ENCODE data around the gene CCSER1.

The CCSER1 gene

DNA sequence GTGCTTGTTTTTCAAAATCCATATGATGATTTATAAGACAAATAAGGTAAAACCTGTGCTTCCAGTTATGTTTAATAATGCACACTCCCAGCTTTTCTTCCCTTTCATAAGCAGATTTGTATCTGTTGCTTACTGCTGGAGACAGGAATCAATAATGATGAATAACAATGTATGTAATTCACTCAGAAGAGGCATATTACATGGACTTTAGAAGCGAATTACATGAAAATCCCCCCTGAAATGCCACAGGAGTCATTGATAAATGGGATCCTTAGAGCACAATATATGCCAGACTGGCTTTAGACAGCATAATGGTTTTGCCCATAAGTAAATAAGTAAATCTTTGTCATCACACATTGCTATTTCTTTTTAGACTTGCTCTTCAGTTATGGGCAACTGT, 892.3 kb downstream of the CCSER1 start:
- DNase-seq (no peak), ATAC-seq (no peak)
- H3K4me3 Mint-ChIP-seq, result no peak overlapping the region
- H3K4me1 Mint-ChIP-seq, result no peaks in the 10 kb centered on the region
- H3K9me3 Mint-ChIP-seq, result peaks cover 5% of the 10 kb centered on the region
- H3K36me3 Mint-ChIP-seq (ENCODE audit: low read depth), result no peaks in the 10 kb centered on the region
- H3K27me3 Mint-ChIP-seq, result no peaks in the 10 kb centered on the region
- H3K27ac Mint-ChIP-seq, result no peak overlapping the region

DNA sequence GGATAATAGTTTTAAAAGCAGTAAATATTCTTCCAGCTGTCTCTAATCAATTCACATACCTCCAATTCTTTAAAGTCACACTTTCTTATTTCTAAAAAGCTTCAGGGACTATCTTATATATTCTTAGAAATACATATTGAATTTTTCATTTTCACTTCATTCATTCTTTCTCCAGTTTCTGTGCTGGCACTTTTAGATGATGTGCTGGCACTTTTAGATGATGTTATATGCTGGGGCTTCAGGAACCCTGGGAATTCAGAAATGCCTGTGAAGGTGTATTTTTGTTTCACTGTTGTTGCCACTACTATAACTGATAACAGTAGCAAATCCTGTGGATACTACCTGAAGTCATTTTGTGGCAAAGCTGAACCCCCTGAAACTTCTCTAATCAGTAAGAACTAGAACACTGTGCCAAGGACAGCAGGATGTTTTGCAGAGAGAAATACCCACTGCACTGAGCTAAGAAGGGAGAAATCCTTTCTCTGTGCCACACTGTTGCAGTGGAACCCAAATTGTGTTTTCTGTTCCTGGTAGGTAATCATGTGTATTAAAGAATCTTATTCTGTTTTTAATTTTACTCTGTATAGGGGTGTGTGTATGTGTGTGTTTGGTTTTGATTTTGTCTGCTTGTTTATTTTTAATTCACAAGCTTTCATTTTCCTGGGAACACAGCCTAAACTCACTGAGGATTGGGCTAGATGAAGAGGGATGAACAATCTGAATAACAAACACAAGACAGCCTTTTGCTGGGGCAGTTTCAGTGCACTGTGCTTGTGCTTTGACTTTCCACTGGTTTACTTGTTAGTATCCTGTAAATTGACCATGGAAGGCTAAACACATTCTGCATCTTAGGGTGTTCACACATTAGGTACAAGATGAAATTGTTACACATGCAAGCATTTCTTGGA, 898.3 kb downstream of the CCSER1 start:
- ATAC-seq (no peak), DNase-seq (no peak)
- H3K36me3 Mint-ChIP-seq (ENCODE audit: low read depth), result no peaks in the 10 kb centered on the region
- no peaks in the 10 kb centered on the region for H3K9me3 Mint-ChIP-seq
- H3K27ac Mint-ChIP-seq, result no peak overlapping the region
- no peak overlapping the region for H3K4me3 Mint-ChIP-seq
- no peaks in the 10 kb centered on the region for H3K4me1 Mint-ChIP-seq
- H3K27me3 Mint-ChIP-seq, result no peaks in the 10 kb centered on the region

DNA sequence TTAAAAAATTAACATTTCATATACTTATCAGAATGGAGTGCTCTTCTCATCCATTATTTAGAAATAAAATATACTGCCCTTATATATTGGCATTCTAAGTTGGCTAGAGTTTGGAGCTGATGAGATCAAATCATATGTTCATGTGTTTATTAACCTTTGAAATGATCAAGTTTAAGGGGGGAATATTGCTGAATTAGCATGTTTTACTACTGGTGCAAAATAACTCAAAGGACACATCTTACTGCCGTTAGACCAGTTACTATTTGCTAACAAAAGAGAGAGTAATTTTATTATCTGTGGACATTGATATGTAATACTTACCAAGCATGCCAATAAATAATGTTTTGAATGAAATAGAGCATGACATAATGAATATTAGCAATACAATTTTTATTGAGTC, 901.0 kb downstream of the CCSER1 start:
- DNase-seq (no peak), ATAC-seq (no peak)
- Mint-ChIP-seq H3K9me3 (no peaks in the 10 kb centered on the region), H3K36me3 (ENCODE audit: low read depth) (no peaks in the 10 kb centered on the region), H3K27me3 (no peaks in the 10 kb centered on the region), H3K27ac (no peak overlapping the region), H3K4me1 (no peaks in the 10 kb centered on the region), H3K4me3 (no peak overlapping the region)

DNA sequence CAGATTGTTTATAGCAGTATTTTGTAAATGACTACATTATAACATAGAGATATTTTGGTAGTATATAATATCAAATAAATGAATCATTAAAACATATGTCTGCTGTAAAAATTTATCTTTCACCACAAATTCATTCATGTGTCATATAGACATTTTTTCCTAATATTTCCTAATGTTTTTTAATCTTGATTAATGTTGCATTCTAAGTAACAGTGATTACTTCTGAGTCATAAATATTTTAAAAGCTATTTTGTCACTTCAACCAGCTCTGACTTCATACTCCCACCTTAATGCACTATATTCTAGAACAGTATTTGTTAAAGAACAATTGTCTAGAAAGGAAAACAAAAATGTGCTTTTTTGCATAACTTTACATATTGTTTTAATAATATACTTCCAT, 904.6 kb downstream of the CCSER1 start:
- peaks cover 3% of the 10 kb centered on the region for H3K9me3 Mint-ChIP-seq
- no peaks in the 10 kb centered on the region for H3K36me3 Mint-ChIP-seq (ENCODE audit: low read depth)
- no peaks in the 10 kb centered on the region for H3K27me3 Mint-ChIP-seq
- H3K4me3 Mint-ChIP-seq, result no peak overlapping the region
- H3K27ac Mint-ChIP-seq, result no peak overlapping the region
- H3K4me1 Mint-ChIP-seq, result no peaks in the 10 kb centered on the region
- DNase-seq (no peak), ATAC-seq (no peak)

DNA sequence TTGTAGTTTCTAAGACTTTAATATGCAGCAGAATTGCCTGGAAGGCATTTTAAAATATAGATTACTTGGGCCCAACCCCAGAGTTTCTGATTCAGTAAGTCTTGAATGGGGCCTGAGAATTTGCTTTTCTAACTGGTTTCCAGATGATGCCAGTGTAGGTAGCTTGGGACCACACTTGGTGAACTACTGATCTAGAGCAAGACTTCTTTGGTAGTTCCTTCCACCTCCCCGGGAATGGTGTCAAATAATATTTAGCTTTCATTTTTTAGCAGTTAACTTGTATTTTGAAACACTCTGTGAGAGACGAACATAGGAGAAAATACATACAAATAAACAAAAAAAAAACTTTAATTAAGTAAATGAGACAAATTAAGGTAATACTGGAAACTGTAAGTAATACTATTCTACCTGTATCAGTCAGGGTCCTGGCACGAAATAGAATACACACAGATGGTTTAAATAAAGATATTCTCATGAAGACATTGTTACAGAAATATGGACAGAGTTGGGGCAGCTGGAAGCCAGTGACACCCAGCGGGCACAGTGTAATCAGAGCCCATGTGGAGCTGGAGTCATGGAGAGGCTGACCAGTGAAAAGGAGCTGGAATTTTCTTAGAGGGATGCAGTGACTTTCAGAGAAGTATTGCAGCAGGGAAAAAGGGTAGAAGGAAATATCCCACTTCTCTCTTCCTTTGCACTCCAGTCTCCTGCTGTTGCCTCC, 905.7 kb downstream of the CCSER1 start:
- no peaks in the 10 kb centered on the region for H3K4me1 Mint-ChIP-seq
- no peak overlapping the region for H3K4me3 Mint-ChIP-seq
- ATAC-seq, result no peak
- H3K9me3 Mint-ChIP-seq, result peaks cover 7% of the 10 kb centered on the region
- no peak overlapping the region for H3K27ac Mint-ChIP-seq
- no peaks in the 10 kb centered on the region for H3K27me3 Mint-ChIP-seq
- no peak for DNase-seq
- no peaks in the 10 kb centered on the region for H3K36me3 Mint-ChIP-seq (ENCODE audit: low read depth)

DNA sequence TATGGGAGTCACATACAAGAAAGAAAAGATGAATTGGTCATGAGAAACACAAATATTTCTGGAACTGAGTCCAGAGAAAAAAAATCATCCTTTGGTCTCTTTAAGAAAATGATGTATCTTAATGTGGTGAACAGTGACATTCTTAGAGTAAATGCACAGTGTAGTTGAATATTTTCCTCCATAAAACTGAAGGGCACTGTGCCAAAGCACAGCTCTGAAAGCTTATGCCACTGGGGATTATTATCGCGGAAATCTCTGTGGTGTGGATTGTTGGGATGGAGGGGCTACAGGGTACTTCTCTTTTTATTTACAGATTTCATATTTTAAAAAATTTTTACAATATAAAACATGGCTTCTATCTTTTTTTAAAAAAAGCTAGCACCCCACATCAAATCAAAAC, 908.1 kb downstream of the CCSER1 start:
- ATAC-seq (no peak), DNase-seq (no peak)
- H3K4me1 Mint-ChIP-seq, result no peaks in the 10 kb centered on the region
- H3K27me3 Mint-ChIP-seq, result no peaks in the 10 kb centered on the region
- H3K4me3 Mint-ChIP-seq, result no peak overlapping the region
- H3K36me3 Mint-ChIP-seq (ENCODE audit: low read depth), result no peaks in the 10 kb centered on the region
- peaks cover 7% of the 10 kb centered on the region for H3K9me3 Mint-ChIP-seq
- H3K27ac Mint-ChIP-seq, result no peak overlapping the region

DNA sequence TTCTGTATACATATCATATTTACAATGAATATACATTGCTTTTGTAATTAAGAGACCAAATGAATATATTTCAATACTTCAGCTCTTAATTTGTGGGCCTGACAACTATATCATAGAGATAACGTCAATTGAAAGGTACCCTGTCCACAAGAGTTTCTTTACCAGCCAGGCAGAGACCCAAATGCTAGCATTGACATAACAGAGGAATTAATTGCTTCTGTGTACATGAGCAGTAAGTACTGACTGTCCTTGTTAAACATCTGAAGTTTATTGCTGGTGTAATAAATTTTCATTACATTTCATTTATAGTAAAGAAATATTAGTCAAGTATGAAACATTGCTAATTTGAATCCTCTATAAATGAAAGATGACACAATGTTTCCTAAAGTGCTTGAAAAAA, 910.8 kb downstream of the CCSER1 start:
- H3K36me3 Mint-ChIP-seq (ENCODE audit: low read depth), result no peaks in the 10 kb centered on the region
- no peak overlapping the region for H3K4me3 Mint-ChIP-seq
- DNase-seq, result no peak
- H3K4me1 Mint-ChIP-seq, result no peaks in the 10 kb centered on the region
- no peak for ATAC-seq
- H3K27ac Mint-ChIP-seq, result no peak overlapping the region
- H3K27me3 Mint-ChIP-seq, result no peaks in the 10 kb centered on the region
- peaks cover 7% of the 10 kb centered on the region for H3K9me3 Mint-ChIP-seq

DNA sequence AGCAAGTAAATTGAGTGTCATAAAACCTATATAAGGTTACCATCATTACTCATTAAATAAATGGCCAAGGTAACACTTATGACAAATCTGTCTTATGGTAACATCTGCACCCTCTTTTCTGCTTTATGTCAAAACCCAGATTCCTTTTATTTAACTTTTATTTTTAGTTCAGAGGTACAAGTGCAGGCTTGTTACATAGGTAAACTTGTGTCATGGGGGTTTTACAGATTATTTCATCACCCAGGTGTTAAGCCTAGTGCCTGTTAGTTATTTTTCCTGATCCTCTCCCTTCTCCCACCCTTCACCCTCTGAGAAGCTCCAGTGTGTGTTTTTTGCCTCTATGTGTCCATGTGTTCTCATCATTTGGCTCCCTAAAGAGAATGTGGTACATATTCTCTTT, 930.7 kb downstream of the CCSER1 start:
- H3K9me3 Mint-ChIP-seq, result peaks cover 9% of the 10 kb centered on the region

DNA sequence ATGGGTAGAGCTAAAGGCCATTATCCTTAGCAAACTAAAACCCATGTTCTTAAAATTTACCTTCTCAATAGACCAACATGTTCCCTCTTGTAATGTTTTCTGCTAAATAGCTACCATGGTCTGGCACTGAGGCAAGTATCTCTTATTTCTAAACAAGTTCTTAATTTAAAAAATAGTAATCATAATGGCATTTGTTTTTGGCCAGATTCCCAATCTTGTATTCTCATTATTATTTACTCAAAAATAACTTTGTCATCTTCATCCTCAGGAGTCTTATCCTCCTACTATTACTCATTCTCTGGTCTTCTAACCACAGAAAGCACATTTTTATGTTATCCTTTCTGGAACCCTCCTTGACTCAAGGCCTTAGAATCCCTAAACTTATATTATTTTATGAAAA, 931.2 kb downstream of the CCSER1 start:
- no peaks in the 10 kb centered on the region for H3K36me3 Mint-ChIP-seq (ENCODE audit: low read depth)
- ATAC-seq (no peak), DNase-seq (no peak)
- H3K9me3 Mint-ChIP-seq, result peaks cover 8% of the 10 kb centered on the region
- H3K27ac Mint-ChIP-seq, result no peak overlapping the region
- no peaks in the 10 kb centered on the region for H3K4me1 Mint-ChIP-seq
- H3K27me3 Mint-ChIP-seq, result no peaks in the 10 kb centered on the region
- no peak overlapping the region for H3K4me3 Mint-ChIP-seq

More for the DNA sequence above, 930.7 kb downstream of the CCSER1 start:
- DNase-seq (no peak), ATAC-seq (no peak)
- Mint-ChIP-seq H3K4me3 (no peak overlapping the region), H3K4me1 (no peaks in the 10 kb centered on the region), H3K36me3 (ENCODE audit: low read depth) (no peaks in the 10 kb centered on the region), H3K27ac (no peak overlapping the region), H3K27me3 (no peaks in the 10 kb centered on the region)

DNA sequence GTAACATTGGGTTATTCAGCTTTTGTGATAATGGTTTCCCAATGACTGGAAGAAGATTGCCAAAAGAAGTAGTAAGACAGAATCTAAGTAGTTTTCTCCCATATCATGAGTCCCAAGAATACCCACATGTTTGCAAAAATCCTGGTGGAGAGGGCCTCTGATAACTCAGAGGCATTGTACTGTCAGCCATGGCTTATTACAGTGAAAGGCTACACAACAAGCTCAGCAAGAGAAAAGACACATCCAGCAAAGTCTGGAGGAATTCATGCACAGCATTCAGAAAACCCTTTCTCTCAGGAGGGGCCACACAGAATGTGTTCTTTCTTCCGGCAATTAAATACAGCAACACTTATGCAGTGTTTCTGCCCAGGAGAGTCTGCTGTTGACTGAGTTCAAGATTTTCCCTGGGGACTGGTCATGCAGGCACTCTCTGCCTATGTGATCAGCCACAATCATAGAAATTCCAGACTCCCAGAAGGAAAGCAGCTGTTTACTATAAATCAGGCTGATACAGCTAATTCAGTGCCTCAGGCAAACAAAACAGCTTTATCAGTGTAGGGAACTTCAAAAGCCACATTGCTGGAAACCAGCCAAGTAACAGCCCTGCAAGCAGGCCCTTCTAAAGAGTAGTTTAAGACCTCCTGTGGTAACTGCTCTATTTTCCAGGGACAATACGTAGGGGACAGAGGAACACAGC, 937.1 kb downstream of the CCSER1 start:
- Mint-ChIP-seq H3K4me1 (no peaks in the 10 kb centered on the region), H3K4me3 (no peak overlapping the region), H3K9me3 (no peaks in the 10 kb centered on the region), H3K36me3 (ENCODE audit: low read depth) (no peaks in the 10 kb centered on the region), H3K27ac (no peak overlapping the region), H3K27me3 (no peaks in the 10 kb centered on the region)
- no peak for DNase-seq
- no peak for ATAC-seq

DNA sequence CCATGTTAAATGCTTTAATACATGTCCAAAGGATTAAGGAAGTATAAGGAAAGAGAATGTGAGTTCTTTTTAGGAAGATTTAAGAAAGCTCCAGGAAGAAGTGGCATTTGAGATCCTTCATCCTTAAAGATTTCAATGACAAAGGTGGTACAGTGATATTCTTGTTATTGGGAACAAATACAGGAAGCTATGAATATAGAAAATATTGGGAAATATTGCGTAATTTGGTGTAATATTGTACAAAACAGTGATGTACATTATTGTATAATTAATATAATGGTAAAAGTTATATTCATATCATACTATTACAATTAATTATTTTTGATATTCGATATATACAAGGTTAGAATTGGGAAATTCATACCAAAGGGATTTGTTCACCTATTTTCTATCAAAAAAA, 937.9 kb downstream of the CCSER1 start:
- DNase-seq (no peak), ATAC-seq (no peak)
- H3K36me3 Mint-ChIP-seq (ENCODE audit: low read depth), result no peaks in the 10 kb centered on the region
- H3K4me3 Mint-ChIP-seq, result no peak overlapping the region
- no peaks in the 10 kb centered on the region for H3K27me3 Mint-ChIP-seq
- H3K4me1 Mint-ChIP-seq, result no peaks in the 10 kb centered on the region
- no peaks in the 10 kb centered on the region for H3K9me3 Mint-ChIP-seq
- no peak overlapping the region for H3K27ac Mint-ChIP-seq

DNA sequence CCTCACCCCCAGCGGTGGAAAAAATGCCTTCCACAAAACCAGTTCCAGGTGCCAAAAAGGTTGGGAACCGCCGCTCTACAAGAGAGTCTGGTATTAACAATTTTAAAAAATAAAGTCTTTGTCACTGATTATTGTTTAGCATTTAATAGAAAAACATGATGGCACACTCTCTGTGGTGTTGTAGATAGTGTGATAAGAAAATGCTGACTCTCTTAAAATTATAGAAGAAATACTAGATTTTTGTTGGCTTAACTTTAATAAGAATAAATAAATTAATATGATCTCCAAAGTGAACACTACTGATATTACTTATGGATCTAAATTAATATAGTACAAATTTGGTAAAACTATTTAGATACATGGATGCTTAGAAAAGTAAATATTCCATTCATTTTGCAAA, 943.5 kb downstream of the CCSER1 start:
- ATAC-seq, result no peak
- no peaks in the 10 kb centered on the region for H3K9me3 Mint-ChIP-seq
- no peak overlapping the region for H3K27ac Mint-ChIP-seq
- H3K4me1 Mint-ChIP-seq, result no peaks in the 10 kb centered on the region
- no peak for DNase-seq
- H3K27me3 Mint-ChIP-seq, result no peaks in the 10 kb centered on the region
- H3K4me3 Mint-ChIP-seq, result no peak overlapping the region
- no peaks in the 10 kb centered on the region for H3K36me3 Mint-ChIP-seq (ENCODE audit: low read depth)

DNA sequence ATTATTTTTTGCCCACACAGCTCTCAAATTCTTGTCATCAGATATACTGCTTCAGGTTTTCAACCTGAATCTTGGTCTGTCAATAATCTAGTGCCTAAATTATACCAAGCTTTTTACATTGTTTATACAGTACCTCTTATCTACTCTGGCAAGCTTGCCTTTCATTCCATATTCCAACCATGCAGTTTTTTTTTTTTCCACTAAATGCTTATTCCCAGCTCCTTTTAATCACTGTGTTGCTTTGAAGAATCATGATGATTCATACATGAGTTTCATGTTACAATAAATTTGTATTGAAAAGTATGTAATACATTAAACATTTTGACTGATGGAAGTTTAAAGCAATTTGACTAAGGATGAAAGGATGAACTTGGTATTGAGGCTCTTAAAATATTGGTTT, 949.0 kb downstream of the CCSER1 start:
- Mint-ChIP-seq H3K4me1 (no peaks in the 10 kb centered on the region), H3K9me3 (peaks cover 11% of the 10 kb centered on the region), H3K27me3 (no peaks in the 10 kb centered on the region), H3K27ac (no peak overlapping the region), H3K4me3 (no peak overlapping the region), H3K36me3 (ENCODE audit: low read depth) (no peaks in the 10 kb centered on the region)
- ATAC-seq, result no peak
- DNase-seq, result no peak

DNA sequence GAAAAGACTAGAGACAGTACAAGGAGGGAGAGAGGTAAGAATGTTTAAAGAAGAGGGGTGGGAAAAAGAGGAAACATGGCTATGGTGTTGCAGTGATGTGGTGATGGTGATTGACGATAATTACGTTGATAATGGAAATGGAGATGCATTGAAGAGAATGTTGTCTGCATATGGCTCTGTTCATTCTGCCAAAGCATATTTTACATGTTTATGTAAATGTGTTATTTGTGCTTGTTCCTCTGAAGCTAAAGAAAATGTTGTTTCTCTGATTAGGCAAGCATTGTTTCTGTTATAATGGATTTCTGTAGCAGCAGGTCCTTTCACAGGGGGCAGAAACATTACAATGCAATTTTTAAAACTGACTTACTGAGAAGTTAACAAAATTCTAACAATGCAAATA, 958.8 kb downstream of the CCSER1 start:
- DNase-seq (no peak), ATAC-seq (no peak)

DNA sequence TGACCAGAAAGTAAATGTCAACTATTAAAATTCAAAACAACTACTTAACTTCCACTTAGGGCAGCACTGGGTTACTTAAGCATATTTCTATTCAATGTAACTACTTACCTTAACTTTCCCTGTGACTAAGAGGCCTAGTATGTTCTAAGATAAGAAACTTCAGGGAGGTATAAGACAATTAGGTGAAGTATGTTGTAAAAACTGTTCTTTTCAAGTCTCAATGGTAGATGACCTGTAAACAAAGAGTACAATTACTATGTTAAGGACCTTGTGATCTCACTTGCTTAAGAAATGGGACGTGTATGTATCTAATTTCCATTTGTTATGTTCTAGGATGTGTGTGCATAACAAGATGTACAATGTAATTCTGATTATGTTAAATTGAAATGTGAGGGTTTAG, 960.5 kb downstream of the CCSER1 start:
- ATAC-seq, result no peak
- H3K27ac Mint-ChIP-seq, result no peak overlapping the region
- H3K4me1 Mint-ChIP-seq, result no peaks in the 10 kb centered on the region
- no peak for DNase-seq
- no peak overlapping the region for H3K4me3 Mint-ChIP-seq
- H3K9me3 Mint-ChIP-seq, result peaks cover 4% of the 10 kb centered on the region
- no peaks in the 10 kb centered on the region for H3K27me3 Mint-ChIP-seq
- H3K36me3 Mint-ChIP-seq (ENCODE audit: low read depth), result no peaks in the 10 kb centered on the region

More for the DNA sequence above, 958.8 kb downstream of the CCSER1 start:
- Mint-ChIP-seq H3K4me1 (no peaks in the 10 kb centered on the region), H3K9me3 (peaks cover 1% of the 10 kb centered on the region), H3K27ac (no peak overlapping the region), H3K27me3 (no peaks in the 10 kb centered on the region), H3K36me3 (ENCODE audit: low read depth) (no peaks in the 10 kb centered on the region), H3K4me3 (no peak overlapping the region)
